SU-DHL-6 (cell line): ENCODE results near the gene PBXIP1.

Source experiments
- CTCF ChIP-seq: fragments of 200-600 bp; sonication (generic); IDR thresholded peaks from one replicate; pipeline ENCODE4 v1.5.1; 2017; ENCODE audit warnings: antibody characterized with exemption, mild to moderate bottlenecking, low read length, moderate library complexity; ENCODE audit not compliant: insufficient read depth, poor library complexity, severe bottlenecking
- EZH2phosphoT487 ChIP-seq: fragments of 200-600 bp; sonication (generic), shearing (Covaris generic); conservative IDR thresholded peaks from 2 replicates; pipeline ENCODE4 v1.6.1; 2018; ENCODE audit warnings: mild to moderate bottlenecking, antibody characterized with exemption, low read length, moderate library complexity, mixed read lengths

- no peak for TF ChIP-seq CTCF
- no peak for TF ChIP-seq EZH2phosphoT487
Measured at GRCh38 chr1:155004352-155005075, 48.6 kb upstream of the PBXIP1 start.
